Measurements from ENCODE around the gene GAP43. TPM values are rescaled to one million over a fixed set of nuclear protein-coding genes. Genes with fewer than 3 reads are reported as not detected.
"Not testable (repeated sequence)": the region's sequence is repeated elsewhere in the genome, so short reads cannot be mapped to it uniquely, and the experiment has no call there.

GAP43 gene
- polyA plus RNA-seq, 10 donors, result 1.4 to 5.9 (median 3.0) TPM

DNA sequence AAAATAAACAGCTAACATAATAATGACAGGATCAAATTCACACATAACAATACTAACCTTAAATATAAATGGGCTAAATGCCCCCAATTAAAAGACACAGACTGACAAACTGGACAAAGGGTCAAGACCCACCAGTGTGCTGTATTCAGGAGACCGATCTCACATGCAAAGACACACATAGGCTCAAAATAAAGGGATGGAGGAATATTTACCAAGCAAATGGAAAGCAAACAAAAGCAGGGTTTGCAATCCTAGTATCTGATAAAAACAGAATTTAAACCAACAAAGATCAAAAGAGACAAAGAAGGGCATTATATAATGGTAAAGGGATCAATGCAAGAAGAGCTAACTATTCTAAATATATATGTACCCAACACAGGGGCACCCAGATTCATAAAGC is 129.7 kb downstream of the GAP43 start:
- not testable (repeated sequence) for DNase-seq

- DNase-seq, result no peak
Observed at GRCh38 chr3:115758076-115758763, 134.9 kb downstream of the GAP43 start.

DNA sequence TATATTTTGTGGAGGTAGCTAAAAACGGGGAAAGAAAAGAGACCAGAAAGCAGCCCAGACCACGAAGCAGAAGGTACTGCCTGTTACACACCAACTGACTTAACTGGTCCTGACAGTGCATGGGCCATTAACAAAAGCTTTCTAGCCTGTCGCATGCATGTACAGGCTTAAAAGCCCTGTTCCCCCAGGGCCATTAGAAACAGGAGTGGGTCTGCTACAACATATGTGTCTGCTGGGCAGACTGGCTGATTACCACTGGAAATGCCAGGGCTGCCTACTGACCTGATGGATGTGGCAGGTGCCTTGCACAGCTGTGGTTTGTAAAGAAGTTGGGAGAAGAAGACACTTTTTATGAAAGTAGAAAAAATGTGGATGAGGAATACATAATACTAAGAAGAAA is 137.4 kb downstream of the GAP43 start:
- DNase-seq, result peak in 1 of 3 donors; percentile 9

DNA sequence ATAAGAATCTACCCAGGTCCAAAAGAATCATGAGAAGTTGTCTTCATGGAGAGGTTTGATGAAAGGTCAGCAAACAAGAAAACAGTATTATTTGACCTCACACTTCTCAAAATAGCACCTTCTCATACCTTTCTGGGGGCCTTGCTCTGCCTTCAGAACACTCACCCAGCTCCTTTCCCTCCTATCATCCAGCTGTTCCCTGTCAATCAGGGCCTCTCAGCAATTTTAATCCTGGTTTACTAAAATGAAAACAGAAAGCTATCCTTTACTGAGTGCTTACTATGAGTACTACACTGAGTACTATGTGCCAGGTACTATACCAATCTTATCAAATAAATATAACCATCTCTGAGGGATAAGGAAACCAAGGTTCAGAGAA is 138.6 kb downstream of the GAP43 start:
- DNase-seq, result peak; percentile 22 to 51 (median 38)

DNA sequence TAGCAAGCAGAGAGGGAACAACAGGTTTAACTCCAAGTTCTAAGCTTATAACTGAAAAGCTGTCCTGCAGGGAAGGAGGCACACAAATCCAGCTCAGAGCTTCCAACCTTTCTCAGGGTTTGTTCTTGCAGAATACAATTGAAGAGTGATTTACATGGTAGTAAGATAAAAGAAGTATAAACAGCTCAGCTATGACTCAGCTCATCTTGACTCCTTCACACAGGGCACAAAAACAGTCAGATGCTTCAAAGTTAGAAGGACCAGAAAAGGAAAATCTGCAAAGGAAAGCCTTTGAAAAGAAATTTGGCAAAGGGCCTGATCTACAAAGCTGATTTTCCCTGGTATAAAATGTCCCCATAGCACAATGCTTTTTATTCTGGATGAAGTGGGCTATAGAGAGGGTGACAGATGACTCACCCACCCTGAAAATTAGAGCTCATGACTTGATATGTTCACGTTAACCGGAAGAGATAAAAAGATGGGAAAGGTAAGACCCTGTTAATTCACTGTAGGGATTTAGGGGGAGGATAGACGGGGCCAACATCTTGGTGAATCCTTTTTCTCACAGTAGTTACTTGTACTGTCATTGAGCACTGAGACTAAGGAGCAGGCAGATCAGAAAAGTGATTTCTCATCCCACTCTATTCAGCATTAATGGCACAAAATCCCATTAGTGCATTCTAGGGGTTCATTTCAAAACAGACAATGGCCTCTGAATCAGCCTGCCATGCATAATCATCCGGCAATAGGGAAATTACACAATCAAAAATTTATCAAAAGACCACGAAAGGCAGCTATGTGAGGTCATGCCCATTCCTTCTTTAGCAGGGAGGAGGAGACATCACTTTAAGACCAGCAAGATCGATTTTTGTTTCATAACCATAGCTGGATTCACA is 143.5 kb downstream of the GAP43 start:
- no peak for DNase-seq

- no peak for DNase-seq
Observed at GRCh38 chr3:115768661-115769060, 145.4 kb downstream of the GAP43 start.
